RWPE2 (cell line): ENCODE results near the gene NKAIN4.

ENCODE experiments used
- ATAC-seq: fragments of 200-7000 bp; cut with Tn5 transposase; 3 replicates; pipeline ENCODE4 v1.9.1; 2021; ENCODE audit warnings: low read depth
- DNase-seq: peaks from one replicate; pipeline ENCODE4 v3.0.0-alpha.2; 2020; ENCODE audit warnings: low spot score
- H3K27ac ChIP-seq: fragments of 450-650 bp; 2 replicates; pipeline ENCODE4 v1.5.1; 2017; ENCODE audit warnings: mild to moderate bottlenecking; ENCODE audit not compliant: poor library complexity, severe bottlenecking
- H3K27me3 ChIP-seq: fragments of 250-450 bp; sonication (Bioruptor Pico); 2 replicates; pipeline ENCODE4 v1.5.1; 2021; ENCODE audit warnings: mild to moderate bottlenecking, moderate library complexity; ENCODE audit not compliant: insufficient read depth, poor library complexity, severe bottlenecking
- H3K36me3 ChIP-seq: fragments of 250-450 bp; sonication (Bioruptor Pico); 2 replicates; pipeline ENCODE4 v1.5.1; 2020; ENCODE audit warnings: low read depth, mild to moderate bottlenecking, moderate library complexity
- H3K4me1 ChIP-seq: fragments of 250-450 bp; sonication (Bioruptor Pico); 2 replicates; pipeline ENCODE4 v1.5.1; 2021; ENCODE audit warnings: mild to moderate bottlenecking, moderate library complexity; ENCODE audit not compliant: insufficient read depth, poor library complexity, severe bottlenecking
- H3K4me3 ChIP-seq: fragments of 250-450 bp; sonication (Bioruptor Pico); 2 replicates; pipeline ENCODE4 v1.5.1; 2021; ENCODE audit warnings: mild to moderate bottlenecking, moderate library complexity; ENCODE audit not compliant: severe bottlenecking
- H3K9me3 ChIP-seq: fragments of 250-450 bp; sonication (Bioruptor Pico); 2 replicates; pipeline ENCODE4 v1.5.1; 2021; ENCODE audit warnings: mild to moderate bottlenecking, moderate library complexity; ENCODE audit not compliant: severe bottlenecking
- TF ChIP-seq, protein P1 (sequence below): fragments of 450-650 bp; IDR thresholded peaks from one replicate; pipeline ENCODE4 v1.5.1; 2017; ENCODE audit warnings: mild to moderate bottlenecking, moderate library complexity; ENCODE audit not compliant: poor library complexity, severe bottlenecking

Gene NKAIN4

DNA sequence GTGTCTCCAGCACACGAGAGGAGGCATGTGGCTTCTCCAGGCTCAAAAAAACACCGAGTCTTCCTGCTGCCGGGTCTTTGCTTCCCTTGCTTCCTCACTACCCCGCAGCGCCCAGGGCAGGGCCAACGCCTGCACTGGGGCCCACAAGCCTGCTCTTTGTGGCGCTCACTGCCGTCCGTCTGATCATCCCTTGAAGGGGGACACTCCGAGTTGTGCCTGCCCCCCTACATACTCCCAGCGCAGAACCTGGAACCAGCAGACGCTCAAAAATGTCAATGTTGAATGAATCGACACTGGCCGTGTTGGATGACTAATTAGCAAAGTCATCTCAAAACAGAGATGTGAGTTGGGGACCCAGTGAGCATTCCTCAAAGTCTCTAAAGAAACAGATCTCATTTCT, 10.3 kb upstream of the NKAIN4 start:
- DNase-seq, result no peak
- H3K27me3 ChIP-seq, result peaks cover 21% of the 10 kb centered on the region
- H3K27ac ChIP-seq, result no peak overlapping the region
- H3K36me3 ChIP-seq, result no peaks in the 10 kb centered on the region
- ATAC-seq, result no peak
- H3K4me1 ChIP-seq, result no peaks in the 10 kb centered on the region
- no peak overlapping the region for H3K4me3 ChIP-seq
- TF ChIP-seq, protein P1, sequence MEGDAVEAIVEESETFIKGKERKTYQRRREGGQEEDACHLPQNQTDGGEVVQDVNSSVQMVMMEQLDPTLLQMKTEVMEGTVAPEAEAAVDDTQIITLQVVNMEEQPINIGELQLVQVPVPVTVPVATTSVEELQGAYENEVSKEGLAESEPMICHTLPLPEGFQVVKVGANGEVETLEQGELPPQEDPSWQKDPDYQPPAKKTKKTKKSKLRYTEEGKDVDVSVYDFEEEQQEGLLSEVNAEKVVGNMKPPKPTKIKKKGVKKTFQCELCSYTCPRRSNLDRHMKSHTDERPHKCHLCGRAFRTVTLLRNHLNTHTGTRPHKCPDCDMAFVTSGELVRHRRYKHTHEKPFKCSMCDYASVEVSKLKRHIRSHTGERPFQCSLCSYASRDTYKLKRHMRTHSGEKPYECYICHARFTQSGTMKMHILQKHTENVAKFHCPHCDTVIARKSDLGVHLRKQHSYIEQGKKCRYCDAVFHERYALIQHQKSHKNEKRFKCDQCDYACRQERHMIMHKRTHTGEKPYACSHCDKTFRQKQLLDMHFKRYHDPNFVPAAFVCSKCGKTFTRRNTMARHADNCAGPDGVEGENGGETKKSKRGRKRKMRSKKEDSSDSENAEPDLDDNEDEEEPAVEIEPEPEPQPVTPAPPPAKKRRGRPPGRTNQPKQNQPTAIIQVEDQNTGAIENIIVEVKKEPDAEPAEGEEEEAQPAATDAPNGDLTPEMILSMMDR, result no peak
- no peaks in the 10 kb centered on the region for H3K9me3 ChIP-seq

DNA sequence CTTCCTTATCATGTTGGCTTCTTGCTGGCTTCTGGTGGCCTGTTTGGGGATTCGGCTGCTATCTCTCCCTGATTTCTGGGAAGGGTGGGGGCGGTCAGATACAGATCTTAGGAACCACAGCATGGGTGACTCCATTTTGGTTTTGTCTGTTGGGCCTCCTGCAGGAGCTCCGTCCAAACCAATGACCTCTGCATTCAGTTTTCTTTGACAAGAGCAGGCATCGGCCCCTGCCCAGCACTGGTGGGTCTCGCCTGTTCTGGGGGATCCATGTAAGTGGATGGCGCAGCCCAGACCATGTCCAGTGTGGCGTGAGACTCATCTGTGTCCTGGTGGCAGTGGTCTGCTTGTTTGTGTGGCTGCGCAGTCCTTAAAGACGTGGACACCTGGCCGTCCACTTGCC, 9.7 kb upstream of the NKAIN4 start:
- H3K4me1 ChIP-seq, result no peaks in the 10 kb centered on the region
- DNase-seq (no peak), ATAC-seq (no peak)

DNA sequence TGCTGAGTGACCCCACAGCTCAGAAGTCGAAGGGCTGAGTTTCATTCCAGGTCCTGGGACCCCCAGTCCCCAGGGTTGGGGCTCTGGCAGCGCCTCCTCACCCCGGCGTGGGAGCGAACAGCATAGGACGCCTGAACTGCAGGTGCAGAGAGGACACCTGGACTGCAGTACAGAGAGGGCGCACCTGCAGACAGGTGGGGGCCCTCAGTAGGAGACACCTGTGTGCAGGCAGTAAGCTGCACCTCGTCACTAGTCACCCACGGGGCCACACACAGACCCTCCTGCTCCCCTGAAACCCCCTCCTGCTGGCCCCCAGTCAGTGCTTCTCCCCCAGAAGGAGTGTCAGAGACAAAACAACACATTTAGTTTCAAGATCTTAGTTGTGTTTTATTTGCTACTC, 8.6 kb upstream of the NKAIN4 start:
- no peaks in the 10 kb centered on the region for H3K4me1 ChIP-seq
- DNase-seq, result no peak
- TF ChIP-seq, protein P1, result no peak
- no peak for ATAC-seq
- H3K27me3 ChIP-seq, result peaks cover 24% of the 10 kb centered on the region
- H3K27ac ChIP-seq, result no peak overlapping the region
- H3K4me3 ChIP-seq, result no peak overlapping the region
- H3K36me3 ChIP-seq, result no peaks in the 10 kb centered on the region
- no peaks in the 10 kb centered on the region for H3K9me3 ChIP-seq

More for the DNA sequence above, 9.7 kb upstream of the NKAIN4 start:
- Histone ChIP-seq H3K36me3 (no peaks in the 10 kb centered on the region), H3K4me3 (no peak overlapping the region), H3K27me3 (peaks cover 24% of the 10 kb centered on the region), H3K9me3 (no peaks in the 10 kb centered on the region), H3K27ac (no peak overlapping the region)
- TF ChIP-seq, protein P1, result no peak

DNA sequence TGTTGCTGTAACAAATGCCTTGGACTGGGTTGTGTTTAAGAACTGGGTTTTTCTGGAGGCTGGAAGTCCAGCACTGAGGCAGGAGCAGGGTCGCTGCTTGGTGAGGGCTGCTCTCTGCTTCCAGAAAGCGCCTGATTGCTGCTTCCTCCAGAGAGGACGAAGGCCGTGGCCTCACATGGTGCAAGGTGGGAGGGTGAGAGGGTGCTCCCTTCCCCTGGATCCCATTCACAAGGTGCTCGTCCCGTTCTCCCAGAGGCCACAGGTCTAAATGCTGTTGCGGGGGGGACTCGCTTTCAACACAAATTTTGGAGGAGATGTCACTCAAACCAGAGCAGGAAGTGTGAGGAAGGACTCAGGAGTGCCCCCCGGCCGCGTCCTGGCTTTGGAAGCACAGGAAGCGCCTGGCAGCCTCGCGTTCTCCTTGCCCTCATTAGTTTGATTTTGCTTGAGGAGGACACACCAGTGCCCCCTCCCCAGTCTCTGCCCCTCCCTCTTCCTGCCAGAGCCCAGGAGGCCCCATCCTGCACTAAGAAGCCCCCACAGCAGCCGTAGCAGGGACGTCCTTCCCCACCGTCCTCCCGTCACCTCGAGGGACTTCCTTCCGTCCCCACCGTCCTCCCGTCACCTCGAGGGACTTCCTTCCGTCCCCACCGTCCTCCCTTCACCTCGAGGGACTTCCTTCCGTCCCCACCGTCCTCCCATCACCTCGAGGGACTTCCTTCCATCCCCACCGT, 7.7 kb upstream of the NKAIN4 start:
- peaks cover 24% of the 10 kb centered on the region for H3K27me3 ChIP-seq
- ATAC-seq, result no peak
- no peaks in the 10 kb centered on the region for H3K36me3 ChIP-seq
- no peak for DNase-seq
- H3K4me1 ChIP-seq, result no peaks in the 10 kb centered on the region
- no peak overlapping the region for H3K4me3 ChIP-seq
- H3K9me3 ChIP-seq, result no peaks in the 10 kb centered on the region
- TF ChIP-seq, protein P1, result no peak
- H3K27ac ChIP-seq, result no peak overlapping the region
